ENCODE measurements around the gene SHC3.

Gene SHC3

GRCh38 chr9:88976890-88977257 lies 201.7 kb downstream of the SHC3 start:
- no peak for DNase-seq

- DNase-seq, result no peak
Measured at GRCh38 chr9:88975966-88976889, 202.4 kb downstream of the SHC3 start.

GRCh38 chr9:88974641-88975040 lies 204.0 kb downstream of the SHC3 start:
- no peak for DNase-seq

- no peak for DNase-seq
Measured at GRCh38 chr9:88973281-88974045, 205.2 kb downstream of the SHC3 start.

GRCh38 chr9:88972401-88972800 lies 206.2 kb downstream of the SHC3 start:
- DNase-seq, result no peak

GRCh38 chr9:88971131-88971960 lies 207.3 kb downstream of the SHC3 start:
- DNase-seq, result no peak

- no peak for DNase-seq
Measured at GRCh38 chr9:88969646-88970373, 208.8 kb downstream of the SHC3 start.

GRCh38 chr9:88968799-88969198 lies 209.8 kb downstream of the SHC3 start:
- no peak for DNase-seq

GRCh38 chr9:88966894-88967676 lies 211.5 kb downstream of the SHC3 start:
- no peak for DNase-seq

- DNase-seq, result no peak
Measured at GRCh38 chr9:88965473-88965872, 213.1 kb downstream of the SHC3 start.

GRCh38 chr9:88960632-88961031 lies 218.0 kb downstream of the SHC3 start:
- DNase-seq, result no peak

- no peak for DNase-seq
Measured at GRCh38 chr9:88959727-88960469, 218.7 kb downstream of the SHC3 start.

- no peak for DNase-seq
Measured at GRCh38 chr9:88957526-88957925, 221.1 kb downstream of the SHC3 start.
